ENCODE results near the gene KRTAP19-4. TPM values are rescaled to one million over a fixed set of nuclear protein-coding genes. Genes with fewer than 3 reads are reported as not detected.

Gene KRTAP19-4
- total RNA-seq: not detected
- not detected for polyA plus RNA-seq (2013, experiment 1 of 2)
- polyA plus RNA-seq (2013, experiment 2 of 2): not detected
- long read RNA-seq, experiment 1: 0 reads
- long read RNA-seq, experiment 2: 0 reads
- long read RNA-seq, experiment 3: 0 reads
- long read RNA-seq, experiment 4: 0 reads

DNA sequence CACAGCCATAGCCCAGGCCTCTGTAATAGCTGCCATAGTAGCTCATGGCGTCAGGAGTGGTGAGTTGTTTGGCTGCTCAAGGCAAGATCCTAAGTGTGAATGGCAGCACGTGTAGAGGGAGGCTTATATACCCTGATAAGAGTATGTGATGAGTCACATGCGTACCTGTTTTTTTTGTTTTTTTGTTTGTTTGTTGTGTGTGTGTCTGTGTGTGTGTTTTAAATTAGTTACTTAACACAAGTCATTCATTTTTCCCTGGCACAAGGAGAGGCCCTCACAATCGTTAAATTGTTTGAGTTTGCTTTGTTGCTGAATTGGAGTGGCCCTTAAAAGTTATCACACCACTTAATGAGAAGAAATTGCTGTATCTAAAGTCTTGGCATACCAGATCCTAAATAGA, at the start of gene KRTAP19-4:
TSS of gene KRTAP19-4 (minus strand) at position 101 of the 400 bp plus-strand sequence. CDS start at position 46, 55 bp downstream.
- no peaks in the 10 kb centered on the region for H3K9me3 Mint-ChIP-seq
- Histone ChIP-seq H3K9me3 (ENCODE audit: control insufficient read depth, low read length) (no peaks in the 10 kb centered on the region), H3K36me3 (ENCODE audit: control insufficient read depth, insufficient read depth, low read length) (no peaks in the 10 kb centered on the region), H3K9ac (ENCODE audit: extremely low read depth, low read length, poor library complexity, severe bottlenecking) (no peak within 1 kb of the TSS), H3K27me3 (ENCODE audit: control insufficient read depth, insufficient read depth, low read length, poor library complexity, severe bottlenecking) (no peaks in the 10 kb centered on the region), H3K4me3 (ENCODE audit: low read length) (no peak within 1 kb of the TSS), H3K4me1 (ENCODE audit: control insufficient read depth, insufficient read depth, low read length) (no peaks in the 10 kb centered on the region), H3K27ac (ENCODE audit: low read depth, low read length) (no peak within 1 kb of the TSS)
- H3K4me1 Mint-ChIP-seq: no peaks in the 10 kb centered on the region
- H3K36me3 Mint-ChIP-seq (ENCODE audit: low read depth): no peaks in the 10 kb centered on the region
- DNase-seq: no peak
- no peak within 1 kb of the TSS for H3K4me3 Mint-ChIP-seq
- no peak within 1 kb of the TSS for H3K27ac Mint-ChIP-seq
- TF ChIP-seq CTCF (conservative IDR thresholded peaks at IDR 0.05): no peak
- H3K27me3 Mint-ChIP-seq (ENCODE audit: insufficient read depth): no peaks in the 10 kb centered on the region
- 82% methylated on average over 3 of the region's 4 CpGs; no CpG with 5 or more reads in 1 of the 2 experiments for WGBS, 2 experiments (ENCODE audit: insufficient coverage in 1 of 2, insufficient read length in 1 of 2)

DNA sequence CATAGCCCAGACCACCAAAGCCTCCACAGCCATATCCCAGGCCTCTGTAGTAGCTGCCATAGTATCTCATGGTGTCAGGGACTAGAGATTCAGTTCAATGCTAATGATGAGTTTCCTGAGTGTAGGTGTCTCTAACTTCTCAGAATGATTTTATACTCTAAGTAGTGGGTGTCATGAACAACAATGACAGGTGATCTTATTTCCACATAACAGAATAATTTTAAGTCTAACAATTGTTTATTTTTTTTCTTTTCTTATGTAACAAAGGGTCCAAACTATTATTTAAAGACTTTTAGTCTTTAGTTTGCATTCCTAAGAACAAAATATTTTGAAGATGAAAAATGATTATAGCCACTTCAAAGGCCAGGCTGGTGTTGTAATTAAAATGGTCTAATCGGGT, 44.8 kb upstream of the KRTAP19-4 start, which contains the start of gene KRTAP19-6:
TSS of gene KRTAP19-6 (minus strand) at position 101 of the 400 bp plus-strand sequence. CDS start at position 70, 31 bp downstream.
- no peak within 1 kb of the TSS for H3K9ac ChIP-seq (ENCODE audit: extremely low read depth, low read length, poor library complexity, severe bottlenecking)
- TF ChIP-seq CTCF (conservative IDR thresholded peaks at IDR 0.05): no peak
- Mint-ChIP-seq H3K27ac (no peak within 1 kb of the TSS), H3K4me1 (no peaks in the 10 kb centered on the region), H3K9me3 (peaks cover 25% of the 10 kb centered on the region), H3K27me3 (ENCODE audit: insufficient read depth) (no peaks in the 10 kb centered on the region), H3K4me3 (no peak within 1 kb of the TSS), H3K36me3 (ENCODE audit: low read depth) (no peaks in the 10 kb centered on the region)
- H3K9me3 ChIP-seq (ENCODE audit: control insufficient read depth, low read length): no peaks in the 10 kb centered on the region
- H3K27me3 ChIP-seq (ENCODE audit: control insufficient read depth, insufficient read depth, low read length, poor library complexity, severe bottlenecking): no peaks in the 10 kb centered on the region
- no peak within 1 kb of the TSS for H3K4me3 ChIP-seq (ENCODE audit: low read length)
- no peaks in the 10 kb centered on the region for H3K4me1 ChIP-seq (ENCODE audit: control insufficient read depth, insufficient read depth, low read length)
- WGBS, 2 experiments (ENCODE audit: insufficient coverage in 1 of 2, insufficient read length in 1 of 2): 86 to 100% methylated on average over 1 of the region's 1 CpG
- DNase-seq: no peak
- H3K36me3 ChIP-seq (ENCODE audit: control insufficient read depth, insufficient read depth, low read length): no peaks in the 10 kb centered on the region
- no peak within 1 kb of the TSS for H3K27ac ChIP-seq (ENCODE audit: low read depth, low read length)

- Histone ChIP-seq H3K9ac (ENCODE audit: extremely low read depth, low read length, poor library complexity, severe bottlenecking) (no peak overlapping the region), H3K4me3 (ENCODE audit: low read length) (no peak overlapping the region), H3K27ac (ENCODE audit: low read depth, low read length) (no peak overlapping the region), H3K36me3 (ENCODE audit: control insufficient read depth, insufficient read depth, low read length) (no peaks in the 10 kb centered on the region), H3K4me1 (ENCODE audit: control insufficient read depth, insufficient read depth, low read length) (no peaks in the 10 kb centered on the region), H3K27me3 (ENCODE audit: control insufficient read depth, insufficient read depth, low read length, poor library complexity, severe bottlenecking) (no peaks in the 10 kb centered on the region), H3K9me3 (ENCODE audit: control insufficient read depth, low read length) (peaks cover 6% of the 10 kb centered on the region)
- Mint-ChIP-seq H3K27me3 (ENCODE audit: insufficient read depth) (no peaks in the 10 kb centered on the region), H3K4me3 (no peak overlapping the region), H3K9me3 (peaks cover 13% of the 10 kb centered on the region), H3K36me3 (ENCODE audit: low read depth) (no peaks in the 10 kb centered on the region), H3K4me1 (no peaks in the 10 kb centered on the region), H3K27ac (no peak overlapping the region)
- DNase-seq: no peak
- 91% methylated on average over 1 of the region's 1 CpG; no CpG with 5 or more reads in 1 of the 2 experiments for WGBS, 2 experiments (ENCODE audit: insufficient coverage in 1 of 2, insufficient read length in 1 of 2)
- no peak for TF ChIP-seq CTCF (conservative IDR thresholded peaks at IDR 0.05)
These were observed 21.9 kb upstream of the KRTAP19-4 start for GRCh38 chr21:30518876-30519275.

Data from endodermal cell (in vitro differentiated cells).